HG03135 (cell line): Measurements from ENCODE around the gene LEPROT.
"Not testable (repeated sequence)": the region's sequence is repeated elsewhere in the genome, so short reads cannot be mapped to it uniquely, and the experiment has no call there.

Experiments used
- ATAC-seq: cut with Tn5 transposase; IDR thresholded peaks from one replicate; pipeline ENCODE4 v1.9.1; 2021; ENCODE audit warnings: mild to moderate bottlenecking, moderate library complexity; ENCODE audit not compliant: unreplicated experiment

LEPROT gene

GRCh38 chr1:65435987-65436386 is 15.5 kb downstream of the LEPROT start:
- ATAC-seq = no peak

GRCh38 chr1:65437616-65438015 is 17.1 kb downstream of the LEPROT start:
- ATAC-seq = no peak

- no peak for ATAC-seq
Measured at GRCh38 chr1:65440322-65440900, 19.9 kb downstream of the LEPROT start.

- ATAC-seq = no peak
Measured at GRCh38 chr1:65440915-65441314, 20.4 kb downstream of the LEPROT start.

GRCh38 chr1:65441464-65441863 is 21.0 kb downstream of the LEPROT start:
- no peak for ATAC-seq

GRCh38 chr1:65442442-65442841 is 22.0 kb downstream of the LEPROT start:
- ATAC-seq = no peak

GRCh38 chr1:65443647-65444046 is 23.2 kb downstream of the LEPROT start:
- ATAC-seq = no peak

- ATAC-seq = no peak
Measured at GRCh38 chr1:65444128-65444640, 23.7 kb downstream of the LEPROT start.

GRCh38 chr1:65445837-65446236 is 25.4 kb downstream of the LEPROT start:
- no peak for ATAC-seq

- no peak for ATAC-seq
Measured at GRCh38 chr1:65449214-65449823, 28.9 kb downstream of the LEPROT start.

GRCh38 chr1:65455678-65456077 is 35.2 kb downstream of the LEPROT start:
- not testable (repeated sequence) for ATAC-seq

- no peak for ATAC-seq
Measured at GRCh38 chr1:65456481-65456880, 36.0 kb downstream of the LEPROT start.

GRCh38 chr1:65457868-65458267 is 37.4 kb downstream of the LEPROT start:
- no peak for ATAC-seq

GRCh38 chr1:65458730-65459396 is 38.4 kb downstream of the LEPROT start:
- no peak for ATAC-seq

GRCh38 chr1:65459397-65459768 is 38.9 kb downstream of the LEPROT start:
- ATAC-seq = peak; percentile 63

GRCh38 chr1:65465837-65466236 is 45.4 kb downstream of the LEPROT start:
- ATAC-seq = not testable (repeated sequence)

GRCh38 chr1:65467536-65467935 is 47.1 kb downstream of the LEPROT start:
- no peak for ATAC-seq

GRCh38 chr1:65469126-65469888 is 48.8 kb downstream of the LEPROT start:
- no peak for ATAC-seq

- no peak for ATAC-seq
Measured at GRCh38 chr1:65469889-65470340, 49.4 kb downstream of the LEPROT start.

- no peak for ATAC-seq
Measured at GRCh38 chr1:65470766-65471165, 50.3 kb downstream of the LEPROT start.

- ATAC-seq = no peak
Measured at GRCh38 chr1:65471213-65471833, 50.9 kb downstream of the LEPROT start.
